ENCODE measurements around the gene PRKCD.
A peak's percentile ranks its signal among the peaks of the same experiment; 100 is the strongest.

Gene PRKCD

DNA sequence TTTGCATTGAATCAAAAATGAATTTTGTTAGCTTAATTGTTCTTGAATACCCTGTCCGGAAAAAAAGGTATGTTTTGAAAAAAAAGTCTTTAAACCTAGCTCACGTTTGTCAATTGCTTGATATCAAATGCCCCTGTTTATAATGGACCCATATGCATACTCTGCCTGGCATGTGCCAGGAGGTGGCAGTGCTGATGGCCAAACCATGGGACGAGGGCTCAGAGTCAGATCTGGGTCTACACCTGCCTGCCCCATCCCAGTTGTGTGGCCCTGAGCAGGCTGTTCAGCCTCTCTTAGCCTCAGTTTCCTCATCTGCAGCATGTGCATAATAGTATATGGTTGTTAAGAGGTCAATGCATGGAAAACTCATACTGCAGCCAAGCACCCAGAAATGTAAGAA, 38.8 kb downstream of the PRKCD start:
- H3K27ac ChIP-seq, result no peak overlapping the region
- TF ChIP-seq, protein P1, sequence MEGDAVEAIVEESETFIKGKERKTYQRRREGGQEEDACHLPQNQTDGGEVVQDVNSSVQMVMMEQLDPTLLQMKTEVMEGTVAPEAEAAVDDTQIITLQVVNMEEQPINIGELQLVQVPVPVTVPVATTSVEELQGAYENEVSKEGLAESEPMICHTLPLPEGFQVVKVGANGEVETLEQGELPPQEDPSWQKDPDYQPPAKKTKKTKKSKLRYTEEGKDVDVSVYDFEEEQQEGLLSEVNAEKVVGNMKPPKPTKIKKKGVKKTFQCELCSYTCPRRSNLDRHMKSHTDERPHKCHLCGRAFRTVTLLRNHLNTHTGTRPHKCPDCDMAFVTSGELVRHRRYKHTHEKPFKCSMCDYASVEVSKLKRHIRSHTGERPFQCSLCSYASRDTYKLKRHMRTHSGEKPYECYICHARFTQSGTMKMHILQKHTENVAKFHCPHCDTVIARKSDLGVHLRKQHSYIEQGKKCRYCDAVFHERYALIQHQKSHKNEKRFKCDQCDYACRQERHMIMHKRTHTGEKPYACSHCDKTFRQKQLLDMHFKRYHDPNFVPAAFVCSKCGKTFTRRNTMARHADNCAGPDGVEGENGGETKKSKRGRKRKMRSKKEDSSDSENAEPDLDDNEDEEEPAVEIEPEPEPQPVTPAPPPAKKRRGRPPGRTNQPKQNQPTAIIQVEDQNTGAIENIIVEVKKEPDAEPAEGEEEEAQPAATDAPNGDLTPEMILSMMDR (IDR thresholded peaks at IDR 0.05), result peak; percentile 40
- no peak for TF ChIP-seq ZFX (IDR thresholded peaks at IDR 0.05; ENCODE audit: borderline replicate concordance)

DNA sequence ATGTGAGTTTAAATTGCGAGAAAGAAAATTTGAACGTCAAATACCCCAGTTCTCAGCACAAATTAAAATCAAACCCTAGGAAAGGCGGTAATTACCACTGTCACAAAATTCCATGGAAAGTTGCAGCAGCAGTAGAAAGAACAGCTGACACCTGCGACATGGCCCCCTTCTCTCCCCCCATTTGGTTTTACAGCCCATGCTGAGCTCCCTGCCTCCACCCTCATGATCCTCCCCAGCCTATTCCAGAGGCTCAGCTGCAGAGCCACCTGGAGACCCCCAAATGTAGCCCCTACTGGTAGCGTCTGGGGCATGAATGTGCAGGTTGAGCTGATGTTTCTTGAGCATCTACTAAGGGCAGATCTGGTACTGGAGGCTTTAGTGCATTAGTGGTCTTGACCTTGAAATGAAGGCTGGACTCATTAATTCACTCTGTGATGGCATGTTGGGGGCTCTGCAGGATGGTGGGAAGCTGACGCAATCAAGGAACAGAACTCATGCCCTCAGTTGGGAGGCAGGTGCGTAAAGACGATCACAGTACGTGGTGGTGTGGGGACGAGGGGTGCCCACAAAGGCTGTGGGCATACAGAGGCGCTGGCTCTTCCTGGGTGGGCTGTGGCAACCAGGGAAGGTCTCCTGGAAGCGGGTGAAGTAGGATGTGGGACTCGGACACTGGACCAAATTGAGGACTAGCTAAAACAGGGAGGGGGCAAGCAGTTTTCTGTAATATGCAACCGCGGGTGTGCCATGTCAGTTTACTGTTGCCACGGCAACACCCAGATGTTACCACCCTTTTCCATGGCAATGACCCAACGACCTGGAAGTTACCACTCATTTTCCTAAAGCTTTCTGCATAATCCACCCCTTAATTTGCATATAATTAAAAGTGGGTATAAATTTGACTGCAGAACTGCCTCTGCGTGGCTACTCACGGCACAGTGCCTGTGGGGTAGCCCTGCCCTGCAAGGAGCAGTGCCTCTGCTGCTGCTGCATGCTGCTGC, 39.8 kb downstream of the PRKCD start:
- no peak overlapping the region for H3K27ac ChIP-seq
- TF ChIP-seq ZFX (IDR thresholded peaks at IDR 0.05; ENCODE audit: borderline replicate concordance), result no peak
- TF ChIP-seq, protein P1 (IDR thresholded peaks at IDR 0.05), result no peak

DNA sequence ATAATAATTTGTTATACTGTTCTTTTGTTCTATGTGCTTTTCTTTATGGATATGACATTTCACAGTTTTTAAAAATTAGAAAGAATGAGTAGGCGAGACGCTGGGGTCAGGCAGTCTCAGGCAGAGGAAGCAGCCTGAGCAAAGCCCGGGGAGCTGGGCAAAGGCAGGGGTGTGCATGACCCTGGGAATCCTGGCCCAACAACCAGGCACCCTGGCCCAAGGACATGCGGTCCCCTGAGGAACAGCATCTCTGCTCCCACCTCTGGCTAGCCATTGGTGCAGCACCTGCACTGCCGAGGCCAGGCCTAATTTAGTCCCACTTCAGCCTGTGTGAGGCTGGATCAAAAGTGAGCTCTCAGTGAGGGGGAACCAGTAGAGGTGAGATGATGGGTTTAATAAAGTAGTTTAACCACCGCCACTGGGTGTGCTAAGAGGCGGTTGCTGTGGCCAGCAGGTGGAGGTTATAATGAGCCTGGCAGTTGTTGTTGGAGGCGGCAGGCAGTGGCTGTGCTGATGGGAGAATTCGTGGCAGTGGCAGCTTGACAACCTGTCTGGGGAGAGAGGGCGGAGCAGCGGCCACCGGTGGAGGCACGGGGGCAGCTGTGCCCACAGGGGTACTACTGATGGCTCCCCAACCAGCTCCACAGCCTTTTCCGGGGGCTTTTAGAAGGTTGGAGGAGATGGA, 41.5 kb downstream of the PRKCD start:
- H3K27ac ChIP-seq, result no peak overlapping the region
- no peak for TF ChIP-seq ZFX (IDR thresholded peaks at IDR 0.05; ENCODE audit: borderline replicate concordance)
- TF ChIP-seq, protein P1 (IDR thresholded peaks at IDR 0.05), result no peak

DNA sequence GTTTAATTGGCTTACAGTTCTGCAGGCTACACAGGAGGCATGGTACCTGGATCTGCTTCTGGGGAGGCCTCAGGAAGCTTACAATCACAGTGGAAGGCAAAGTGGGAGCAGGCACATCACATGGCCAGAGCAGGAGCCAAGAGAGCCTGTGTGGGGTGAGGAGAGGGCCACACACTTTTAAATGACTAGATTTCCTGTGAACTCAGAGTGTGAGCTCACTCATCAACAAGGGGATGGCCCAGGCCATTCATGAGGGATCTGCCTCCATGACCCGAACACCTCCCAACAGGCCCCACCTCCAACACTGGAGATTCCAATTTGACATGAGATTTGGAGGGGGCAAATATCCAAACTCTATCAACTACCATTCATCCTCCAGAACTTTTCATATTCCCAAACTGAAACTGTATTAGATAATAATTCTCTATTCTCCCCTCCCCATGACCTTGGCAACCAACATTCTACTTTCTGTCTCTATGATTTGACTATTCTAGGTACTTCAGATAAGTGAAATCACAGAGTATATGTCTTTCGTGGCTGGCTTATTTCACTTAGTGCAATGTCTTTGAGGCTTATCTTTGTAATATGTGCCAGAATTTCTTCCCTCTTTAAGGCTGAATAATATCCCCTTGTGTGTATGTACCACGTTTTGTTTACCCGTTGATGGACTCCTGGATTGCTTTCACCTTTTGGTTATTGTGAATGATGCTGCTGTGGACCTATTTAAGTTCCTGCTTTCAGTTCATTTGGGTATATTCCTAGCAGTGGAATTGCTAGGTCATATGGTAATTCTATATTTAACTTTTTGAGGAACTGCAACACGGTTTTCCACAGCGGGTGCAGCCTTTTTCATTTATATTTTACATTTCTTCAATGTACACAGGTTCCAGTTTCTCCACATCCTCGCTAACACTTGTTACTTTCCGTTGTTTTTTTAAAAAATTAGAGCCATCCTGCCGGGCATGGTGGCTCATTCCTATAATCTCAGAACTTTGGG, 51.0 kb downstream of the PRKCD start:
- no peak overlapping the region for H3K27ac ChIP-seq
- TF ChIP-seq, protein P1 (IDR thresholded peaks at IDR 0.05), result no peak
- TF ChIP-seq ZFX (IDR thresholded peaks at IDR 0.05; ENCODE audit: borderline replicate concordance), result no peak

DNA sequence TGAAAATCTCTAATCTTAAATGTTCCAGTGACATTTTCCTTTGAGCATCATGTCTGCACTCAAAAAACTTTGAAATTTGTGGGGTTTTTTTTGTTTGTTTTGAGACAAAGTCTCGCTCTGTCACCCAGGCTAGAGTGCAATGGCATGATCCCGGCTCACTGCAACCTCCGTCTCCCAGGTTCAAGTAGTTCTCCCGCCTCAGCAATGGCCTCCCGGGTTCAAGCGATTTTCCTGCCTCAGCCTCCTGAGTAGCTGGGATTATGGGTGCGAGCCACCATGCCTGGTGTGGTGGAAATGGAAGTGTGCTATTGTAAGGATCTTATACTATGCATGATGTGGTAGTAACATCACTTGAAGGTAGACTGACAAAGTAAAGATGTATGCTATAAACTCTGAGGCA, 52.3 kb downstream of the PRKCD start:
- TF ChIP-seq, protein P1 (IDR thresholded peaks at IDR 0.05), result no peak
- TF ChIP-seq ZFX (IDR thresholded peaks at IDR 0.05; ENCODE audit: borderline replicate concordance), result no peak
- no peak overlapping the region for H3K27ac ChIP-seq

DNA sequence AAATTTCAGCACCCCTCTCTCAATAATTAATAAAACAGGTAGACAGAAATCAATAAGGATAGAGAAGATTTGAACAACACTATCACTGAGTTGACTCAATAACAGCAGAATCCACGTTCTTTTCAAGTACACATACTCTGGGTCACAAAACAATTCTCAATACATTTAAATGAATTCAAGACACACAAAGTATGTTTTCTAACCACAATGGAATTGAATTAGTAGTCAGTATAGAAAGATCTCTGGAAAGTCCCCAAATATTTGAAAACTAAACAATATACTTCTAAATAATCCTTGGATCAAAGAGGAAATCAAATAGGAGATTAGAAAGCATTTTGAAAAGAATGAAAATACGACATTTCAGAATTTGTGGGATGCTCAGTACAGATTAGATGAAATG, 54.8 kb downstream of the PRKCD start:
- TF ChIP-seq, protein P1 (IDR thresholded peaks at IDR 0.05), result no peak
- TF ChIP-seq ZFX (IDR thresholded peaks at IDR 0.05; ENCODE audit: borderline replicate concordance), result no peak
- H3K27ac ChIP-seq, result no peak overlapping the region
